ENCODE measurements around the gene TAS1R1.

DNA sequence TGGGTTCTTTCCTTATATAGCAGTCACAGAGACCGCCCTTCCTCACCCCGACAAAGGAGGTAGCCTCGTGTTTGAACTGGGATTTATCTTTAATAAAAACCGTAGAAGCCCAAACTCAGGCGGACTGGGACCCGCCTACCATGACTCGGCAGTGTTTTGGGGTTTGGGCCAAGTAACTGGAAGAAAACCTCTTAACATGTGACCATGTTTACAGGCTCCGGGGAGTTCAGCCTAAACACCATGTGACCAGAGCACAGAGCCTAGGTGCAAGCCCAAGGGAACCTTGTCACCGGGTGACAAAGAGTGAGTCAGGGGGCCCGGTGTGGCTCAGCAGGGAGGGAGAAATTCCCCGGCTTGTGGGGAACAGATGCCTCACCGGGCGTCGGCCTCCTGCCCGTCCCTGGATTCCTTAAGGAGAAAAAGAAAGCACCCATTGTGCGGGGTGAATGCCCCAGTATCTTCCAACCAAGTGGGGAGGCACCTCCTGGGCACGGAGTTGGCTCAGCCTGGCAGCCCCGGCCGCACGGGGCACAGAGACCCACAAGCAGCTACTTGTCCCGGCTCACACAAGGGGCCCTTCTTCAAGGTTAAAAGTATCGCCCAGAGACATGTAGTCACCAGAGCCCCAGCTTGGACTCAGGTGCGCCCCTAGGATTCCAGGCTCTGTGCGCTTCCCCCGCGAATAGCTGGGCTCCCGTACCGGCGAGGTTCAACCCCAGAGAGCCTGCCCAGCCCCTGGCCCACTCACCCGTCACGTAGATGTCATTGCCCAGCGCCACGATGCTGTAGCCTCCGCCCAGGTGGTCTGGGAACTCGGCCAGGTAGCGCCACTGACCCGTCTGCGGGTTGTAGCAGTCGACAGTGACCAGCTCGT is 46.2 kb downstream of the TAS1R1 start:
- TF ChIP-seq TAF1 (IDR thresholded peaks at IDR 0.05; ENCODE audit: borderline replicate concordance, insufficient read depth, low read length) (no peak), POLR2AphosphoS5 (IDR thresholded peaks at IDR 0.05; ENCODE audit: low read depth, low read length) (no peak), SIN3A (IDR thresholded peaks at IDR 0.05; ENCODE audit: borderline replicate concordance, insufficient read depth, low read length) (no peak), REST (IDR thresholded peaks at IDR 0.05; ENCODE audit: insufficient read depth in 1 of 2, low read depth in 2 of 2, low read length in 2 of 2) (no peak)

All from PFSK-1 (cell line).